ENCODE results near the gene MYO1D. TPM values are rescaled to one million over a fixed set of nuclear protein-coding genes. Genes with fewer than 3 reads are reported as not detected.

Gene MYO1D
- total and polyA plus RNA-seq, 2 donors (not counting 1 experiment from before 2014, with no cell fraction given) = 5.4 to 26.7 TPM

DNA sequence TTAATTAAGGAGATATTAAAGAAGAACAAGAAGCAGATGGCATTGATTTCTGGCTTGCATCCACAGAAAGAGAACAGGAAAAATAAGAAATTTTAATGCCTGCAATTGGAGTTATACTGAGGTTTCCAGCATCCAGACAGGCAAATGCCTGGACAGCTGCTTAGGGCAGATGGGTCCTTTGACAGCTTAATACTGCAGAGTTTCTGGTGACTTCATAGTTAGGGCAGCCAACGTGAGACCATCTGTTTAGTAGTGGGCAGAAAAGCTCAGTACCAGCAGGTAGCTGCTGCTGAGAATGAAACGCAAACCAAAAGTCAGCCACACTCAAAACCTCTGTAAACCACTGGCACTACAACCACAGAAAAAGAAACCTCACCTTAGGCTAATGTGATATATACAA lies 280.3 kb downstream of the MYO1D start:
- Histone ChIP-seq H3K4me2 (replicated peaks; ENCODE audit: low read depth, low read length, poor library complexity, severe bottlenecking) (no peak overlapping the region), H2AFZ (ENCODE audit: insufficient read depth, low read depth, low read length, poor library complexity, severe bottlenecking) (no peak overlapping the region), H3K27ac (ENCODE audit: low read length in 2 of 2) (no peak overlapping the region), H3K79me2 (ENCODE audit: control insufficient read depth, insufficient read depth, low read length) (no peaks in the 10 kb centered on the region), H3K4me3 (ENCODE audit: control extremely low read depth in 1 of 5, extremely low read depth in 1 of 5, insufficient read depth in 1 of 5, low read depth in 2 of 5, low read length in 4 of 5) (no peak overlapping the region), H4K20me1 (ENCODE audit: control insufficient read depth, insufficient read depth, low read length, poor library complexity, severe bottlenecking) (no peaks in the 10 kb centered on the region), H3K36me3 (replicated peaks in 1 of 2; ENCODE audit: control extremely low read depth in 1 of 2, control insufficient read depth in 1 of 2, extremely low read depth in 1 of 2, insufficient read depth in 2 of 2, low read length in 1 of 2) (no peaks in the 10 kb centered on the region), H3K9ac (ENCODE audit: low read length) (no peak overlapping the region), H3K4me1 (ENCODE audit: control insufficient read depth in 2 of 2, insufficient read depth in 2 of 2, low read length in 2 of 2) (no peaks in the 10 kb centered on the region), H3K9me3 (ENCODE audit: control extremely low read depth in 1 of 3, control insufficient read depth in 2 of 3, insufficient read depth in 1 of 3, low read length in 2 of 3) (peaks cover 0 to 5% (median 3%) of the 10 kb centered on the region in 3 donors), H3K27me3 (replicated peaks in 1 of 4; ENCODE audit: control extremely low read depth in 1 of 4, control insufficient read depth in 3 of 4, insufficient read depth in 4 of 4, low read length in 3 of 4) (no peaks in the 10 kb centered on the region)
- intact Hi-C loops (cut with micrococcal nuclease) = no loop called here
- no CpG with 5 or more reads among the region's 2 CpGs for WGBS (ENCODE audit: insufficient coverage)
- CTCF ChIA-PET = interaction anchor here (0.5 to 1.1 kb wide), 2 partner anchors 135 to 310 kb away, joined by 3 to 4 read pairs; no protein-coding TSS in a partner anchor
- Mint-ChIP-seq H3K4me3 (no peak overlapping the region), H3K9me3 (ENCODE audit: insufficient read depth) (no peaks in the 10 kb centered on the region), H3K27me3 (no peaks in the 10 kb centered on the region), H3K27ac (no peak overlapping the region), H3K4me1 (no peaks in the 10 kb centered on the region)
- DNase-seq (no peak), ATAC-seq (ENCODE audit: low read depth) (no peak)
- TF ChIP-seq, protein P1, sequence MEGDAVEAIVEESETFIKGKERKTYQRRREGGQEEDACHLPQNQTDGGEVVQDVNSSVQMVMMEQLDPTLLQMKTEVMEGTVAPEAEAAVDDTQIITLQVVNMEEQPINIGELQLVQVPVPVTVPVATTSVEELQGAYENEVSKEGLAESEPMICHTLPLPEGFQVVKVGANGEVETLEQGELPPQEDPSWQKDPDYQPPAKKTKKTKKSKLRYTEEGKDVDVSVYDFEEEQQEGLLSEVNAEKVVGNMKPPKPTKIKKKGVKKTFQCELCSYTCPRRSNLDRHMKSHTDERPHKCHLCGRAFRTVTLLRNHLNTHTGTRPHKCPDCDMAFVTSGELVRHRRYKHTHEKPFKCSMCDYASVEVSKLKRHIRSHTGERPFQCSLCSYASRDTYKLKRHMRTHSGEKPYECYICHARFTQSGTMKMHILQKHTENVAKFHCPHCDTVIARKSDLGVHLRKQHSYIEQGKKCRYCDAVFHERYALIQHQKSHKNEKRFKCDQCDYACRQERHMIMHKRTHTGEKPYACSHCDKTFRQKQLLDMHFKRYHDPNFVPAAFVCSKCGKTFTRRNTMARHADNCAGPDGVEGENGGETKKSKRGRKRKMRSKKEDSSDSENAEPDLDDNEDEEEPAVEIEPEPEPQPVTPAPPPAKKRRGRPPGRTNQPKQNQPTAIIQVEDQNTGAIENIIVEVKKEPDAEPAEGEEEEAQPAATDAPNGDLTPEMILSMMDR (IDR thresholded peaks at IDR 0.05) = no peak
- POLR2A ChIA-PET = no interaction called here

DNA sequence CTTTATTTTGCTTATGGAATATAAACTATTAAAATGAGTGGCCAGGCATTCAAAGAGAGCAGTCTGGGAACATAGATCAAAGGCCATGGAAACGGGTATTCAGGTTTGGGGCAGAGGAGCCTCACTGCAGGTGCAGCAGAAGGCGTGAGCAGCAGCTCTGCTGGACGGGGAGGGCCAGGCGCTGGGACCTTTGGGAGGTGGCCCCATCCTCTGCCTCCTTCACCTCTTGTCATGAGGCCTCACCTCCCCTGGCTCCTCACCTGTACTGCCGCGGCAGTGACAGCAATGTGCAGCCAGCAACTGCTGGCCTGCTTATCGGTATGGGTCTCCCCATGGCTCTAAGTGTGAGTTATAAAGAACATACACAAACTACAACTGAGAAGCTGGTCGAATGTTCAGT lies 280.7 kb downstream of the MYO1D start:
- Mint-ChIP-seq H3K27me3 (no peaks in the 10 kb centered on the region), H3K9me3 (ENCODE audit: insufficient read depth) (no peaks in the 10 kb centered on the region), H3K4me3 (no peak overlapping the region), H3K27ac (no peak overlapping the region), H3K4me1 (no peaks in the 10 kb centered on the region)
- Histone ChIP-seq H3K4me1 (ENCODE audit: control insufficient read depth in 2 of 2, insufficient read depth in 2 of 2, low read length in 2 of 2) (no peaks in the 10 kb centered on the region), H3K36me3 (replicated peaks in 1 of 2; ENCODE audit: control extremely low read depth in 1 of 2, control insufficient read depth in 1 of 2, extremely low read depth in 1 of 2, insufficient read depth in 2 of 2, low read length in 1 of 2) (no peaks in the 10 kb centered on the region), H3K4me2 (replicated peaks; ENCODE audit: low read depth, low read length, poor library complexity, severe bottlenecking) (no peak overlapping the region), H3K27me3 (replicated peaks in 1 of 4; ENCODE audit: control extremely low read depth in 1 of 4, control insufficient read depth in 3 of 4, insufficient read depth in 4 of 4, low read length in 3 of 4) (no peaks in the 10 kb centered on the region), H4K20me1 (ENCODE audit: control insufficient read depth, insufficient read depth, low read length, poor library complexity, severe bottlenecking) (no peaks in the 10 kb centered on the region), H3K9me3 (ENCODE audit: control extremely low read depth in 1 of 3, control insufficient read depth in 2 of 3, insufficient read depth in 1 of 3, low read length in 2 of 3) (peaks cover 0 to 5% (median 3%) of the 10 kb centered on the region in 3 donors), H2AFZ (ENCODE audit: insufficient read depth, low read depth, low read length, poor library complexity, severe bottlenecking) (no peak overlapping the region), H3K4me3 (ENCODE audit: control extremely low read depth in 1 of 5, extremely low read depth in 1 of 5, insufficient read depth in 1 of 5, low read depth in 2 of 5, low read length in 4 of 5) (no peak overlapping the region), H3K79me2 (ENCODE audit: control insufficient read depth, insufficient read depth, low read length) (no peaks in the 10 kb centered on the region), H3K9ac (ENCODE audit: low read length) (no peak overlapping the region), H3K27ac (ENCODE audit: low read length in 2 of 2) (no peak overlapping the region)
- intact Hi-C loops (cut with micrococcal nuclease) = no loop called here
- ATAC-seq (ENCODE audit: low read depth) = no peak
- POLR2A ChIA-PET = no interaction called here
- 96% methylated on average over 4 of the region's 8 CpGs for WGBS (ENCODE audit: insufficient coverage)
- no peak for DNase-seq
- CTCF ChIA-PET = interaction anchor here (1.0 to 1.1 kb wide), 2 partner anchors 12 to 134 kb away, joined by 3 to 4 read pairs; no protein-coding TSS in a partner anchor
- TF ChIP-seq, protein P1 (IDR thresholded peaks at IDR 0.05) = no peak
- no peak for TF ChIP-seq EZH2 (IDR thresholded peaks at IDR 0.05; ENCODE audit: borderline replicate concordance, insufficient read depth, low read depth, low read length, poor library complexity, severe bottlenecking)
